Fibroblast of mammary gland (primary cell): Measurements from ENCODE around the gene GALNT17.
"Not testable (repeated sequence)": the region's sequence is repeated elsewhere in the genome, so short reads cannot be mapped to it uniquely, and the experiment has no call there.

Experiments
- DNase-seq: peaks from one replicate; pipeline ENCODE4 v3.0.0-alpha.2; 2010; ENCODE audit warnings: low read depth
- H3K4me3 ChIP-seq: 2 replicates; pipeline ENCODE4 v1.5.1; 2011; ENCODE audit warnings: low read depth, mild to moderate bottlenecking, low read length, moderate library complexity; ENCODE audit not compliant: control insufficient read depth
- TF ChIP-seq, protein P1 (sequence below): conservative IDR thresholded peaks from 2 replicates; pipeline ENCODE4 v1.5.1; 2011; ENCODE audit warnings: low read depth, low read length, inconsistent platforms; ENCODE audit not compliant: control insufficient read depth, insufficient read depth

GALNT17 gene

DNA sequence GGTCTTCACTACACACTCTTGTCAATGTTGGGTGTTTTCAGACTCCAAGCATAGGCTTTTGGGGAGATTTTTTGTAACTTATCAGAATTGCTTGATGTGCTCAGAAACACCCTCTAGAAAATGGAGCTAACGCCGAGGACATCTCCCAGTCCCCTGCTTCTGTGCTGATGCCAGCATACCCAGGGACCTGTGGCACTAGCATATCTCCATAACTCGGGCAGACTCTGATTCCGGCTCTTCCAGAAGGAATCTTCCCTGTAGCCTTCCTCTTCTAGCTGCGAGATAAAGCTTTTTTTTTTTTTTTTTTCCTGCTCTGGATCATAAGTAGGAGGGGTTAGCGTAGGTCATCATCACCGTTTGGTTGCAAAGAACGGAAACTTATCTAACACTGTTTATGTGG, 434.4 kb downstream of the GALNT17 start:
- TF ChIP-seq, protein P1, sequence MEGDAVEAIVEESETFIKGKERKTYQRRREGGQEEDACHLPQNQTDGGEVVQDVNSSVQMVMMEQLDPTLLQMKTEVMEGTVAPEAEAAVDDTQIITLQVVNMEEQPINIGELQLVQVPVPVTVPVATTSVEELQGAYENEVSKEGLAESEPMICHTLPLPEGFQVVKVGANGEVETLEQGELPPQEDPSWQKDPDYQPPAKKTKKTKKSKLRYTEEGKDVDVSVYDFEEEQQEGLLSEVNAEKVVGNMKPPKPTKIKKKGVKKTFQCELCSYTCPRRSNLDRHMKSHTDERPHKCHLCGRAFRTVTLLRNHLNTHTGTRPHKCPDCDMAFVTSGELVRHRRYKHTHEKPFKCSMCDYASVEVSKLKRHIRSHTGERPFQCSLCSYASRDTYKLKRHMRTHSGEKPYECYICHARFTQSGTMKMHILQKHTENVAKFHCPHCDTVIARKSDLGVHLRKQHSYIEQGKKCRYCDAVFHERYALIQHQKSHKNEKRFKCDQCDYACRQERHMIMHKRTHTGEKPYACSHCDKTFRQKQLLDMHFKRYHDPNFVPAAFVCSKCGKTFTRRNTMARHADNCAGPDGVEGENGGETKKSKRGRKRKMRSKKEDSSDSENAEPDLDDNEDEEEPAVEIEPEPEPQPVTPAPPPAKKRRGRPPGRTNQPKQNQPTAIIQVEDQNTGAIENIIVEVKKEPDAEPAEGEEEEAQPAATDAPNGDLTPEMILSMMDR: no peak
- no peak for DNase-seq
- H3K4me3 ChIP-seq: no peak overlapping the region

DNA sequence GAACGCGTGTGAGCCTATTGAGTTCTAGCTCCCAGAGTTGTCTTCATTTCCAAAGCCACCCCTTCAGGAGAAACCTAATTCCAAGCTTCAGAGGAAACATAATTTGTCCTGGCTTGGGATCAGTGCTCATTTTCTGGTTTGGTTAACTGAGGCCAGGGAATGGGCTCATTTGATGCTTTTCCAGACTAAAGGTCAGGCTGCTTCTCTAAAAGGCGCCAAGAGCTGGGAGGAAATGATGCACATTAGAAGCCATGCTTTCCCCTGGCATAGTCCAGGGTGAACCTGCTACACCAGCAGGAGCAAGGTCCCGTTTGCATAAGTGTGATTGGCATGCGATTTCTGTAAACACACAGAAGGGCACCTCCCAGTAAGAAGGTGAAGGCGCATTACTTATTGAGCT, 435.0 kb downstream of the GALNT17 start:
- H3K4me3 ChIP-seq: no peak overlapping the region
- TF ChIP-seq, protein P1: no peak
- DNase-seq: no peak

DNA sequence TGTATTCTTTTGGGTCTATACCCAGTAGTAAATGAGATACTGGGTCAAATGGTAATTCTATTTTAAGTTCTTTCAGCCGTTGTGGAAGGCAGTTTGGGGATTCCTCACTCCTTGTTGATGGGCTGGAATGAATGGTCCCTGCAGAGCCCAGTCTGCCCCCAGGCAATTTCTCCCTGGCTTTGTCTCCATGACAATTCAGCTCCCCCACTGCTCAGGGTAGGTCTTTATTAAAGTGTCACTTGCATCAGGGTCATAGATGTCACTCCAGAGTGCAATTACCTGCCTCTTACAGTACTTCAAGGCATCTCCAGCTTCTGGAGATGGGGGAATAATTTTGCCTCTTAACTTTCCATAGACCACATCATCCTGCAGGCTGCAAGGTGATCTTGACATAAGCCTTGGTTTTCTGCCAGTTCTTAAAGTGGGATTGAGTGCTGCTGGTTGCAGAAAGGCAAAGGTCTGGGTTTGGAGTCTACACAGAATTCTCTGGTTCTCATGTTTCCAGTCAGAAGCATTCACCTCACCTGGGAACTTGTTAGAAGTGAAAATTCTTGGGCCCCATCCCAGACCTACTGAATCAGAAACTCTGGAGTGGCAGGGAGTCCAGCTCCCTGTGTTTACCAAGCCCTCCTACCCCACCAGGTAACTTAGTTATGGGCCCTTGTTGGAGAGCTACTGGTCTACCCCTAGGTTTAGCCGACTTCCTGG, 442.4 kb downstream of the GALNT17 start:
- H3K4me3 ChIP-seq: no peak overlapping the region
- TF ChIP-seq, protein P1: no peak
- DNase-seq: no peak

DNA sequence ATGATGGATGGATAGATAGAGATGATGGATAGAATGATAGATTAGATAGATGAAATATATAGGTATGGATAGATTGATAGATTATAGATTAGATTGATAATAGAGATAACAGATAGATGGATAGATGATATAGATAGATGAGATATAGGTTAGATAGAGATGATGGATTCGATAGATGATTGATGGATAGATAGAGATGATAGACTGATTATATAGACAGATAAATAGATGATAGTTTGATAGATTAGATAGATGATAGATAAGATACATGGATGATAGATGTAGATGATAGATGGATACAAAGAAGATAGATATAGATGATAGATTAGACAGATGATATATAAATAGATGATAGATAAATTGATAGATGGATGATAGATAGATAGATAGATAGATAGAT, 448.1 kb downstream of the GALNT17 start:
- TF ChIP-seq, protein P1: no peak
- DNase-seq: no peak
- no peak overlapping the region for H3K4me3 ChIP-seq

DNA sequence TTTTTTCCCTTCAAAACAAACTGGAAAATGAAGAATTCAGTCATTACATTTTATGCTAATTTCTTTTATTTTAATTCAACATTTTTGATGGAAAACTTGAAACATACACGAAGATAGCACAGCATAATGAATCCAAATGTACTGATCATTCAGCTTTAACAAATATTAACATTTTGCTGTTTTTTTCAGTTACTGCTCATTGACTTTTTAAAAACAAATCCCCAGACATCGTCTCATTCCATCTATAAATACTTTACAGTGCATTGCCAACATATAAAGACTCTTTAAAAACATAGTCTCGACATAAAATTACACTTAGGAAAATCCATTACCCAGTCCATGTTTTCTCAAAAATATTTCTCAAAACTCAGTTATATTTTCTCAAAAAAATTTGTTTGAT, 452.3 kb downstream of the GALNT17 start:
- TF ChIP-seq, protein P1: no peak
- DNase-seq: no peak
- H3K4me3 ChIP-seq: no peak overlapping the region

DNA sequence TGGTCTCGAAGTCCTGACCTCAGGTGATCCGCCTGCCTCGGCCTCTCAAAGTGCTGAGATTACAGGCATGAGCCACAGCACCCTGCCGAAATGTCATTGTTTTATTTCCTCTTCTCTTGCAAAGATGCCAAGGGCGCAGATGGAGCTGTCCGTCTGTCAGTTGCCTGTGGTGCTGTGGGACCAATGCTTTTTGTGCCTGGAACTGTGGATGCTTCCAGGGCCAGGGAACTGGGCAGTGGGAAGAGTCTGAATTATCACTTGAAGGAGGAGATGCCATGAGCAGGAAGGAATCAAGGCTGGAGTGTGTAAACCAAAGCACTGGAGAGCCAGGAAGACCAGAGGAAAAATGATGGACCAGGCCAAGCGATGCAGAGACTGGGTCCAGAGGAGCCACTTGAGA, 459.9 kb downstream of the GALNT17 start:
- TF ChIP-seq, protein P1: no peak
- no peak overlapping the region for H3K4me3 ChIP-seq
- DNase-seq: no peak

DNA sequence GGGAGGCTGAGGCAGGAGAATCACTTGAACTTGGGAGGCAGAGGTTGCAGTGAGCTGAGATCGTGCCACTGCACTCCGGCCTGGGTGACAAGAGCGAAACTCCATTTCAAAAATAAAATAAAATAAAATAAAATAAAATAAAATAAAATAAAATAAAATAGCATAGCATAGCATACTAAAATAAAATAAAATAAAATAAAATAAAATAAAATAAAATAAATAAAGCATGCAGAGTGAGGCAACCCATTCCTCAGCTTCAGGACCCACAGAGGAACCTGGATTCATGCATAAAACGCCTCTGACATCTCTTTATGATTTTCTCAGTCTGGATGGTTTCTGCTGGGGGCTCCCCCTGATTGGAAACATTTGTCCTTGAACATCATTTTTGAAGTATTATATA, 460.4 kb downstream of the GALNT17 start:
- not testable (repeated sequence) for DNase-seq, H3K4me3 ChIP-seq
